K562 (cell line): ENCODE results near the gene NOTCH1. TPM values are rescaled to one million over a fixed set of nuclear protein-coding genes. Genes with fewer than 3 reads are reported as not detected.

Experiments
- CTCF ChIP-seq, 3 experiments: IDR thresholded peaks in 2 of 3; conservative IDR thresholded peaks in 1 of 3; 2 replicates each; pipeline ENCODE4 v1.5.1; 2011 to 2012; ENCODE audit warnings: low read length in 3 of 3, mild to moderate bottlenecking in 3 of 3, control low read depth in 2 of 3, improper control_type of control experiment in 1 of 3, inconsistent platforms in 1 of 3, low read depth in 1 of 3, mixed read lengths in 1 of 3, moderate library complexity in 1 of 3; ENCODE audit not compliant: insufficient read depth in 2 of 3
- HEY1 ChIP-seq: fragments of 250-450 bp; sonication (Bioruptor Pico); IDR thresholded peaks from 2 replicates; pipeline ENCODE4 v1.5.0; 2020; ENCODE audit warnings: mild to moderate bottlenecking, moderate library complexity, borderline replicate concordance
- HMG20A ChIP-seq: fragments of 450-650 bp; formaldehyde crosslinking; conservative IDR thresholded peaks from 2 replicates; pipeline ENCODE4 v1.4.0; 2020; ENCODE audit warnings: mild to moderate bottlenecking, mixed read lengths
- KLF1 ChIP-seq: fragments of 450-650 bp; IDR thresholded peaks from 2 replicates; pipeline ENCODE4 v1.6.1; 2016; ENCODE audit warnings: missing genetic modification characterization, missing compliant biosample characterization
- NUFIP1 ChIP-seq: fragments of 450-650 bp; IDR thresholded peaks from 2 replicates; pipeline ENCODE4 v1.6.1; 2018; ENCODE audit not compliant: partially characterized antibody
- RFX7 ChIP-seq: fragments of 250-450 bp; sonication (Bioruptor Pico); IDR thresholded peaks from 2 replicates; pipeline ENCODE4 v1.5.1; 2021; ENCODE audit warnings: mild to moderate bottlenecking
- RNF219 ChIP-seq: fragments of 250-450 bp; sonication (Bioruptor Pico); IDR thresholded peaks from 2 replicates; pipeline ENCODE4 v1.5.0; 2022; ENCODE audit warnings: mild to moderate bottlenecking
- SIX5 ChIP-seq, 2 experiments: IDR thresholded peaks; 2 replicates each; pipeline ENCODE4 v1.6.1; 2011; ENCODE audit warnings: low read length in 2 of 2, borderline replicate concordance in 1 of 2, low read depth in 1 of 2, mild to moderate bottlenecking in 1 of 2, moderate library complexity in 1 of 2; ENCODE audit not compliant: insufficient read depth in 1 of 2
- TSHZ1 ChIP-seq: fragments of 250-450 bp; sonication (Bioruptor Pico); IDR thresholded peaks from 2 replicates; pipeline ENCODE4 v1.4.0; 2020; ENCODE audit warnings: mild to moderate bottlenecking, moderate library complexity
- XRCC3 ChIP-seq: fragments of 450-650 bp; IDR thresholded peaks from 2 replicates; pipeline ENCODE4 v1.6.1; 2017; ENCODE audit warnings: mild to moderate bottlenecking, moderate library complexity
- ZNF143 ChIP-seq: sonication (generic); formaldehyde crosslinking; IDR thresholded peaks from 2 replicates; pipeline ENCODE4 v1.9.0; 2022; ENCODE audit warnings: mild to moderate bottlenecking, missing genetic modification reagents
- ZNF184 ChIP-seq: sonication (generic); formaldehyde crosslinking; IDR thresholded peaks from 2 replicates; pipeline ENCODE4 v1.5.0; 2020; ENCODE audit warnings: missing genetic modification reagents
- ZNF75A ChIP-seq: fragments of 450-650 bp; formaldehyde crosslinking; IDR thresholded peaks from 2 replicates; pipeline ENCODE4 v1.4.0; 2020; ENCODE audit warnings: mild to moderate bottlenecking
- polyA plus RNA-seq, 8 experiments: library from polyadenylated mRNA; depleted of rRNA in 4 of 8; stranded (reverse) in 5 of 8; unstranded in 3 of 8; fragments of >200 nt; fragmentation: Nextera tagmentation in 2 of 8; fragmentation: Illumina TruSeq in 1 of 8; extraction: Ambion mirVana in 2 of 8; extraction: Trizol in 1 of 8; gene quantifications; 2 replicates each; pipeline versions ENCODE4 v1.2.1 to v1.2.3, GENCODE V29; 2011 to 2014; ENCODE audit warnings: inconsistent platforms in 1 of 8, missing spikeins in 1 of 8
- total RNA-seq, 7 experiments: library from RNA; depleted of rRNA in 6 of 7; stranded (reverse); fragments of >200 nt in 6 of 7; fragmentation: Illumina TruSeq in 2 of 7; extraction: Trizol in 2 of 7; gene quantifications; 2 replicates each; pipeline versions ENCODE4 v1.2.1 to v1.2.3, GENCODE V29; 2011 to 2021; ENCODE audit warnings: low replicate concordance in 1 of 7
- TF ChIP-seq, protein P1 (sequence below), 3 experiments: fragments of 200-800 bp in 1 of 3; fragments of 250-450 bp in 1 of 3; fragments of 450-650 bp in 1 of 3; sonication (Bioruptor Pico) in 1 of 3; sonication (Bioruptor generic) in 1 of 3; formaldehyde crosslinking in 1 of 3; IDR thresholded peaks; 2 replicates each; pipeline versions ENCODE4 v1.6.1 to v1.8.0; 2016 to 2022; ENCODE audit warnings: mild to moderate bottlenecking in 2 of 3, missing genetic modification characterization in 2 of 3, missing compliant biosample characterization in 1 of 3, moderate library complexity in 1 of 3
- TF ChIP-seq, protein P2 (sequence below), 2 experiments: fragments of 450-650 bp; IDR thresholded peaks; 2 replicates each; pipeline ENCODE4 v1.6.1; 2016

NOTCH1 gene
- total and polyA plus RNA-seq, 9 of the 15 experiments (the other 6 are each of a cell fraction or from before 2014, with no cell fraction given) = 0.03 to 31.4 (median 2.3) TPM

GRCh38 chr9:136483589-136484152 is 62.2 kb downstream of the NOTCH1 start (continued):
- no peak for TF ChIP-seq ZNF75A (CRISPR knock-in tag)
- TF ChIP-seq SIX5 (IDR thresholded peaks at IDR 0.05; ENCODE audit: borderline replicate concordance in 1 of 2, insufficient read depth in 1 of 2, low read depth in 1 of 2, low read length in 2 of 2) = no peak
- no peak for TF ChIP-seq RNF219
- TF ChIP-seq, protein P1, sequence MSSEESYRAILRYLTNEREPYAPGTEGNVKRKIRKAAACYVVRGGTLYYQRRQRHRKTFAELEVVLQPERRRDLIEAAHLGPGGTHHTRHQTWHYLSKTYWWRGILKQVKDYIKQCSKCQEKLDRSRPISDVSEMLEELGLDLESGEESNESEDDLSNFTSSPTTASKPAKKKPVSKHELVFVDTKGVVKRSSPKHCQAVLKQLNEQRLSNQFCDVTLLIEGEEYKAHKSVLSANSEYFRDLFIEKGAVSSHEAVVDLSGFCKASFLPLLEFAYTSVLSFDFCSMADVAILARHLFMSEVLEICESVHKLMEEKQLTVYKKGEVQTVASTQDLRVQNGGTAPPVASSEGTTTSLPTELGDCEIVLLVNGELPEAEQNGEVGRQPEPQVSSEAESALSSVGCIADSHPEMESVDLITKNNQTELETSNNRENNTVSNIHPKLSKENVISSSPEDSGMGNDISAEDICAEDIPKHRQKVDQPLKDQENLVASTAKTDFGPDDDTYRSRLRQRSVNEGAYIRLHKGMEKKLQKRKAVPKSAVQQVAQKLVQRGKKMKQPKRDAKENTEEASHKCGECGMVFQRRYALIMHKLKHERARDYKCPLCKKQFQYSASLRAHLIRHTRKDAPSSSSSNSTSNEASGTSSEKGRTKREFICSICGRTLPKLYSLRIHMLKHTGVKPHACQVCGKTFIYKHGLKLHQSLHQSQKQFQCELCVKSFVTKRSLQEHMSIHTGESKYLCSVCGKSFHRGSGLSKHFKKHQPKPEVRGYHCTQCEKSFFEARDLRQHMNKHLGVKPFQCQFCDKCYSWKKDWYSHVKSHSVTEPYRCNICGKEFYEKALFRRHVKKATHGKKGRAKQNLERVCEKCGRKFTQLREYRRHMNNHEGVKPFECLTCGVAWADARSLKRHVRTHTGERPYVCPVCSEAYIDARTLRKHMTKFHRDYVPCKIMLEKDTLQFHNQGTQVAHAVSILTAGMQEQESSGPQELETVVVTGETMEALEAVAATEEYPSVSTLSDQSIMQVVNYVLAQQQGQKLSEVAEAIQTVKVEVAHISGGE (CRISPR knock-in tag; IDR thresholded peaks at IDR 0.05) = no peak
- no peak for TF ChIP-seq XRCC3
- TF ChIP-seq TSHZ1 (CRISPR knock-in tag) = no peak
- TF ChIP-seq KLF1 (tag) = peak; percentile 96
- TF ChIP-seq ZNF143 = no peak
- no peak for TF ChIP-seq HMG20A (CRISPR knock-in tag)
- TF ChIP-seq, protein P2, sequence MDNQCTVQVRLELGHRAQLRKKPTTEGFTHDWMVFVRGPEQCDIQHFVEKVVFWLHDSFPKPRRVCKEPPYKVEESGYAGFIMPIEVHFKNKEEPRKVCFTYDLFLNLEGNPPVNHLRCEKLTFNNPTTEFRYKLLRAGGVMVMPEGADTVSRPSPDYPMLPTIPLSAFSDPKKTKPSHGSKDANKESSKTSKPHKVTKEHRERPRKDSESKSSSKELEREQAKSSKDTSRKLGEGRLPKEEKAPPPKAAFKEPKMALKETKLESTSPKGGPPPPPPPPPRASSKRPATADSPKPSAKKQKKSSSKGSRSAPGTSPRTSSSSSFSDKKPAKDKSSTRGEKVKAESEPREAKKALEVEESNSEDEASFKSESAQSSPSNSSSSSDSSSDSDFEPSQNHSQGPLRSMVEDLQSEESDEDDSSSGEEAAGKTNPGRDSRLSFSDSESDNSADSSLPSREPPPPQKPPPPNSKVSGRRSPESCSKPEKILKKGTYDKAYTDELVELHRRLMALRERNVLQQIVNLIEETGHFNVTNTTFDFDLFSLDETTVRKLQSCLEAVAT (IDR thresholded peaks at IDR 0.05) = no peak
- no peak for TF ChIP-seq RFX7 (CRISPR knock-in tag)
- no peak for TF ChIP-seq CTCF (IDR thresholded peaks at IDR 0.05 in 2 of 3, conservative IDR thresholded peaks at IDR 0.05 in 1 of 3; ENCODE audit: insufficient read depth in 2 of 3, low read depth in 1 of 3, low read length in 3 of 3)
- TF ChIP-seq HEY1 (CRISPR knock-in tag) = no peak
- TF ChIP-seq NUFIP1 = no peak
- TF ChIP-seq ZNF184 (CRISPR knock-in tag) = no peak
